ENCODE measurements around the gene MYADML2.

GRCh38 chr17:81992306-81993102 lies 45.5 kb upstream of the MYADML2 start:
- no peak for TF ChIP-seq EP300 (IDR thresholded peaks at IDR 0.05)
- TF ChIP-seq CTCF (IDR thresholded peaks at IDR 0.05) = no peak
